PC-3 (cell line): ENCODE results near the gene MELTF. TPM values are rescaled to one million over a fixed set of nuclear protein-coding genes. Genes with fewer than 3 reads are reported as not detected.
"Not testable (repeated sequence)": the region's sequence is repeated elsewhere in the genome, so short reads cannot be mapped to it uniquely, and the experiment has no call there.

ENCODE experiments used
- ATAC-seq: fragments of 200-7000 bp; cut with Tn5 transposase; 2 replicates; pipeline ENCODE4 v1.9.1; 2020; ENCODE audit warnings: mild to moderate bottlenecking, moderate library complexity
- BruUV-seq: library from RNA; stranded (reverse); fragments of 400-500 nt; replicated peaks from 2 replicates; lab custom pipeline; 2021; lab: Mats Ljungman, UMichigan
- CTCF ChIA-PET: fragments of 300-600 bp; sonication (Branson Sonifier 250); formaldehyde crosslinking; loops from one replicate; lab custom pipeline; 2022; ENCODE audit warnings: antibody characterized with exemption; lab: Charles Lee
- POLR2A ChIA-PET: fragments of 300-600 bp; sonication (Branson Sonifier 250); formaldehyde crosslinking; loops from one replicate; lab custom pipeline; 2022; ENCODE audit warnings: antibody characterized with exemption; ENCODE audit not compliant: unreplicated experiment; lab: Charles Lee
- DNase-seq: peaks from one replicate; pipeline ENCODE4 v3.0.0-alpha.2; 2015
- H2AFZ ChIP-seq: fragments of 300-600 bp; sonication (generic); 2 replicates; pipeline ENCODE4 v1.6.0; 2016; ENCODE audit warnings: antibody characterized with exemption, low read length
- H3F3A ChIP-seq: fragments of 300-600 bp; sonication (generic); one replicate; pipeline ENCODE4 v1.6.0; 2017; ENCODE audit warnings: antibody characterized with exemption, low read length, control low read depth, mild to moderate bottlenecking; ENCODE audit not compliant: unreplicated experiment
- H3K27ac ChIP-seq: fragments of 300-600 bp; sonication (generic); 2 replicates; pipeline ENCODE4 v1.5.1; 2016; ENCODE audit warnings: mild to moderate bottlenecking, low read length
- H3K27me3 ChIP-seq: fragments of 300-600 bp; sonication (generic); 2 replicates; pipeline ENCODE4 v1.6.1; 2016; ENCODE audit warnings: low read length, mixed read lengths
- H3K36me3 ChIP-seq: fragments of 300-600 bp; sonication (generic); 2 replicates; pipeline ENCODE4 v1.6.1; 2016; ENCODE audit warnings: low read depth, mixed run types, low read length, mixed read lengths
- H3K4me1 ChIP-seq: fragments of 300-600 bp; sonication (generic); 2 replicates; pipeline ENCODE4 v1.5.1; 2016; ENCODE audit warnings: low read length; ENCODE audit not compliant: insufficient read depth
- H3K4me2 ChIP-seq: fragments of 300-600 bp; sonication (generic); 2 replicates; pipeline ENCODE4 v1.6.0; 2016; ENCODE audit warnings: low read length
- H3K4me3 ChIP-seq: fragments of 300-600 bp; sonication (generic); 2 replicates; pipeline ENCODE4 v1.5.1; 2016; ENCODE audit warnings: mild to moderate bottlenecking, low read length, mixed read lengths
- H3K79me2 ChIP-seq: fragments of 300-600 bp; sonication (generic); 2 replicates; pipeline ENCODE4 v1.6.1; 2017; ENCODE audit warnings: low read length, mixed read lengths
- H3K9ac ChIP-seq: fragments of 300-600 bp; sonication (generic); 2 replicates; pipeline ENCODE4 v1.6.0; 2016; ENCODE audit warnings: mild to moderate bottlenecking, low read length
- H3K9me2 ChIP-seq: fragments of 300-600 bp; sonication (generic); replicated peaks from 2 replicates; pipeline ENCODE4 v1.6.1; 2016; ENCODE audit warnings: mixed run types, low read length, mixed read lengths
- H3K9me3 ChIP-seq: fragments of 300-600 bp; sonication (generic); 2 replicates; pipeline ENCODE4 v1.6.1; 2016; ENCODE audit warnings: low read length, mixed read lengths
- H4K20me1 ChIP-seq: fragments of 300-600 bp; sonication (generic); 2 replicates; pipeline ENCODE4 v1.6.1; 2016; ENCODE audit warnings: low read length, mixed read lengths
- CTCF ChIP-seq: fragments of 300-600 bp; sonication (generic); conservative IDR thresholded peaks from 2 replicates; pipeline ENCODE4 v1.5.1; 2017; ENCODE audit warnings: antibody characterized with exemption, low read depth, mild to moderate bottlenecking, low read length
- EZH2 ChIP-seq: fragments of 300-600 bp; sonication (generic); IDR thresholded peaks from one replicate; pipeline ENCODE4 v1.6.1; 2017; ENCODE audit warnings: antibody characterized with exemption, mild to moderate bottlenecking, low read length; ENCODE audit not compliant: unreplicated experiment
- EZH2phosphoT487 ChIP-seq: fragments of 300-600 bp; sonication (generic); IDR thresholded peaks from 2 replicates; pipeline ENCODE4 v1.6.1; 2018; ENCODE audit warnings: mild to moderate bottlenecking, antibody characterized with exemption, low read length, borderline replicate concordance
- intact Hi-C: fragments of 100-400 bp; cut with micrococcal nuclease; formaldehyde crosslinking; loops from 2 replicates; pipeline ENCODE4 v1.9.0; 2023
- total RNA-seq: library from RNA; depleted of rRNA; stranded (reverse); fragments of >200 nt; gene quantifications from 2 replicates; pipeline ENCODE4 v1.2.3, GENCODE V29; 2014

MELTF gene
- total RNA-seq, 1 experiment from 2014 or later: 40.6 TPM

- Histone ChIP-seq H3K27me3 (no peaks in the 10 kb centered on the region), H3K4me1 (no peaks in the 10 kb centered on the region), H3K27ac (no peak overlapping the region), H3K36me3 (peaks cover 21% of the 10 kb centered on the region), H3K79me2 (no peaks in the 10 kb centered on the region), H3K9me2 (no peaks in the 10 kb centered on the region), H3F3A (no peaks in the 10 kb centered on the region), H2AFZ (no peak overlapping the region), H3K4me3 (no peak overlapping the region), H3K4me2 (no peak overlapping the region), H3K9me3 (no peaks in the 10 kb centered on the region), H3K9ac (no peak overlapping the region), H4K20me1 (no peaks in the 10 kb centered on the region)
- POLR2A ChIA-PET: no interaction called here
- TF ChIP-seq EZH2 (no peak), CTCF (no peak), EZH2phosphoT487 (no peak)
- CTCF ChIA-PET: no interaction called here
- no TSS peak for BruUV-seq
- ATAC-seq (no peak), DNase-seq (no peak)
- intact Hi-C loops: loop anchor here (10.0 kb wide), 1 partner anchor 117 kb away; no protein-coding TSS in a partner anchor
Measured at GRCh38 chr3:197068077-197068476, 38.5 kb upstream of the MELTF start.

- H3K9me3 ChIP-seq: no peaks in the 10 kb centered on the region
- ChIA-PET POLR2A (no interaction called here), CTCF (interaction anchor here (0.6 kb wide), 1 partner anchor 353 kb away, joined by 3 read pairs; no protein-coding TSS in a partner anchor)
- H3F3A ChIP-seq: no peaks in the 10 kb centered on the region
- H4K20me1 ChIP-seq: no peaks in the 10 kb centered on the region
- ATAC-seq (no peak), DNase-seq (no peak)
- H3K27ac ChIP-seq: no peak overlapping the region
- no peaks in the 10 kb centered on the region for H3K9me2 ChIP-seq
- H3K9ac ChIP-seq: no peak overlapping the region
- H3K36me3 ChIP-seq: peaks cover 29% of the 10 kb centered on the region
- BruUV-seq: no TSS peak
- H3K27me3 ChIP-seq: no peaks in the 10 kb centered on the region
- H3K4me3 ChIP-seq: no peak overlapping the region
- H3K4me1 ChIP-seq: no peaks in the 10 kb centered on the region
- H2AFZ ChIP-seq: no peak overlapping the region
- intact Hi-C loops: loop anchor here (10.0 kb wide), 1 partner anchor 120 kb away; no protein-coding TSS in a partner anchor
- H3K79me2 ChIP-seq: no peaks in the 10 kb centered on the region
- H3K4me2 ChIP-seq: no peak overlapping the region
- TF ChIP-seq EZH2 (no peak), EZH2phosphoT487 (no peak), CTCF (no peak)
Measured at GRCh38 chr3:197064771-197065170, 35.2 kb upstream of the MELTF start.

GRCh38 chr3:197062446-197062845 is 32.8 kb upstream of the MELTF start:
- Histone ChIP-seq H2AFZ (no peak overlapping the region), H3K9ac (no peak overlapping the region), H3K9me2 (no peaks in the 10 kb centered on the region), H3K27me3 (no peaks in the 10 kb centered on the region), H3K27ac (no peak overlapping the region), H3K4me1 (no peaks in the 10 kb centered on the region), H4K20me1 (no peaks in the 10 kb centered on the region), H3K9me3 (no peaks in the 10 kb centered on the region), H3K36me3 (peaks cover 44% of the 10 kb centered on the region), H3F3A (no peaks in the 10 kb centered on the region), H3K4me3 (no peak overlapping the region), H3K79me2 (no peaks in the 10 kb centered on the region), H3K4me2 (no peak overlapping the region)
- TF ChIP-seq CTCF (no peak), EZH2phosphoT487 (no peak), EZH2 (no peak)
- ChIA-PET POLR2A (no interaction called here), CTCF (no interaction called here)
- intact Hi-C loops: loop anchor here (10.0 kb wide), 1 partner anchor 122 kb away; no protein-coding TSS in a partner anchor
- no TSS peak for BruUV-seq
- DNase-seq: no peak
- ATAC-seq: no peak

- H3K27ac ChIP-seq, H3K27me3 ChIP-seq, H3K4me2 ChIP-seq, H3K9me3 ChIP-seq, DNase-seq, intact Hi-C loops, H4K20me1 ChIP-seq, H3K79me2 ChIP-seq, H2AFZ ChIP-seq, H3F3A ChIP-seq, BruUV-seq, CTCF ChIA-PET, POLR2A ChIA-PET, H3K4me1 ChIP-seq, ATAC-seq, H3K4me3 ChIP-seq, H3K9ac ChIP-seq, H3K9me2 ChIP-seq: not testable (repeated sequence)
- H3K36me3 ChIP-seq: peaks cover 30% of the 10 kb centered on the region; the same call in 1 of the 2 replicates
Measured at GRCh38 chr3:197051637-197052036, 22.0 kb upstream of the MELTF start.
